Ecto neural progenitor cell (in vitro differentiated cells): Measurements from ENCODE around the gene FDX1.
A peak's percentile ranks its signal among the peaks of the same experiment; 100 is the strongest.
"Not testable (repeated sequence)": the region's sequence is repeated elsewhere in the genome, so short reads cannot be mapped to it uniquely, and the experiment has no call there.

ENCODE experiments used
- DNase-seq: peaks from one replicate; pipeline ENCODE4 v3.0.0-alpha.2; 2018; ENCODE audit warnings: low spot score

FDX1 gene

GRCh38 chr11:110429731-110430266, at the start of gene FDX1:
Gene FDX1 (plus strand): TSS chr11:110429948. CDS start chr11:110430121, 173 bp downstream.
- DNase-seq = peak; percentile 94

- DNase-seq = no peak
Measured at GRCh38 chr11:110380836-110381622, 48.7 kb upstream of the FDX1 start.

- not testable (repeated sequence) for DNase-seq
Measured at GRCh38 chr11:110388231-110388630, 41.5 kb upstream of the FDX1 start.

- DNase-seq = no peak
Measured at GRCh38 chr11:110389965-110390364, 39.8 kb upstream of the FDX1 start.

GRCh38 chr11:110392056-110392455, 37.7 kb upstream of the FDX1 start:
- no peak for DNase-seq

- DNase-seq = not testable (repeated sequence)
Measured at GRCh38 chr11:110397668-110398286, 32.0 kb upstream of the FDX1 start.

GRCh38 chr11:110403585-110403984, 26.2 kb upstream of the FDX1 start:
- DNase-seq = not testable (repeated sequence)

- DNase-seq = not testable (repeated sequence)
Measured at GRCh38 chr11:110405636-110406035, 24.1 kb upstream of the FDX1 start.

- no peak for DNase-seq
Measured at GRCh38 chr11:110407315-110407714, 22.4 kb upstream of the FDX1 start.

- no peak for DNase-seq
Measured at GRCh38 chr11:110409174-110409573, 20.6 kb upstream of the FDX1 start.

GRCh38 chr11:110410651-110411050, 19.1 kb upstream of the FDX1 start:
- DNase-seq = no peak

- no peak for DNase-seq
Measured at GRCh38 chr11:110415081-110415480, 14.7 kb upstream of the FDX1 start.

GRCh38 chr11:110421658-110422057, 8.1 kb upstream of the FDX1 start:
- DNase-seq = not testable (repeated sequence)

GRCh38 chr11:110422306-110422905, 7.3 kb upstream of the FDX1 start:
- no peak for DNase-seq

GRCh38 chr11:110424775-110425444, 4.8 kb upstream of the FDX1 start:
- DNase-seq = no peak

- DNase-seq = no peak
Measured at GRCh38 chr11:110425751-110426545, 3.8 kb upstream of the FDX1 start.

GRCh38 chr11:110428040-110428439, 1.7 kb upstream of the FDX1 start:
- DNase-seq = no peak

GRCh38 chr11:110428956-110429730, 605 bp upstream of the FDX1 start:
- DNase-seq = no peak

GRCh38 chr11:110430267-110431050, 711 bp downstream of the FDX1 start:
- DNase-seq = no peak
